ENCODE measurements around the gene PODXL2. TPM values are rescaled to one million over a fixed set of nuclear protein-coding genes. Genes with fewer than 3 reads are reported as not detected.
A peak's percentile ranks its signal among the peaks of the same experiment; 100 is the strongest.

Gene PODXL2
- total RNA-seq, 2 donors from 2014 or later, result 12.1 to 19.0 TPM

- TF ChIP-seq, protein P1, sequence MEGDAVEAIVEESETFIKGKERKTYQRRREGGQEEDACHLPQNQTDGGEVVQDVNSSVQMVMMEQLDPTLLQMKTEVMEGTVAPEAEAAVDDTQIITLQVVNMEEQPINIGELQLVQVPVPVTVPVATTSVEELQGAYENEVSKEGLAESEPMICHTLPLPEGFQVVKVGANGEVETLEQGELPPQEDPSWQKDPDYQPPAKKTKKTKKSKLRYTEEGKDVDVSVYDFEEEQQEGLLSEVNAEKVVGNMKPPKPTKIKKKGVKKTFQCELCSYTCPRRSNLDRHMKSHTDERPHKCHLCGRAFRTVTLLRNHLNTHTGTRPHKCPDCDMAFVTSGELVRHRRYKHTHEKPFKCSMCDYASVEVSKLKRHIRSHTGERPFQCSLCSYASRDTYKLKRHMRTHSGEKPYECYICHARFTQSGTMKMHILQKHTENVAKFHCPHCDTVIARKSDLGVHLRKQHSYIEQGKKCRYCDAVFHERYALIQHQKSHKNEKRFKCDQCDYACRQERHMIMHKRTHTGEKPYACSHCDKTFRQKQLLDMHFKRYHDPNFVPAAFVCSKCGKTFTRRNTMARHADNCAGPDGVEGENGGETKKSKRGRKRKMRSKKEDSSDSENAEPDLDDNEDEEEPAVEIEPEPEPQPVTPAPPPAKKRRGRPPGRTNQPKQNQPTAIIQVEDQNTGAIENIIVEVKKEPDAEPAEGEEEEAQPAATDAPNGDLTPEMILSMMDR (IDR thresholded peaks at IDR 0.05), result no peak
- Histone ChIP-seq H3K9me3 (no peaks in the 10 kb centered on the region), H3K27me3 (no peaks in the 10 kb centered on the region), H3K4me1 (peaks cover 4% of the 10 kb centered on the region), H3K36me3 (no peaks in the 10 kb centered on the region), H3K9ac (ENCODE audit: low read depth in 2 of 2, low read length in 2 of 2) (no peak overlapping the region), H3K27ac (no peak overlapping the region), H3K4me3 (no peak overlapping the region)
- intact Hi-C loops (cut with DNase I), result no loop called here
- no peak for DNase-seq
Measured at GRCh38 chr3:127668906-127669305, 39.9 kb downstream of the PODXL2 start.

DNA sequence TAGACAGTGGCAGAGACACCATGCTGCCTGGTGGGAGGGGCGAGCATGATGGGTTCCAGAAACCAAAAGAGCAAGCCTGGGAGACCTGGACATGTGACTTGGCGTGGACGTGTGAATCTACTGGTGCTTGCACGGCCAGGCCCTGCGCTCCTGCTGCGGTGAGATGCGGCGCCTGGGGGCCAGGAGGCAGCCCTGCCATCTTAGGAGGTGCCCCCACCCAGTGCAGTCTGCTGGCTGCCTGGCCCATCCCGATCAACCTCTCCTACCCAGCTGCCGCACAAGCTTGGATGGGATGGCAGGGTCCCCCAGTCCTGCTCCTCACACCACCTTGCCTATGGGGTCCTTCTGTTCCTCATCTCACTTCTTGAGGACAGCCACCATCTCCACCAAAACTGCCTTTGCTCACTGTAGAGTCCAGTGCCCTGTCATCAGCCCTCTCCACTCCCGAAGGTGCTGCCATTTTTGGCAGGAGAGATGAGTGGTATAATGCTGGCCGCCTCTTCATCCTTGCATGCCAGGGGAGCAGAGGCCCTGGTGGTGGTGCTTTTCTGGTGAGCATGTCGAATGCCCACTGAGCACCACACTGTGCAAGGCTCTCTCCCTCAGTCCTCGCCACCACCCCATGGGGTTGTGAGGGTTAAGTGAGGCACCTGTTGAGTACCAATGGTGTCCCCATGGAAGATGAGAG lies 40.7 kb downstream of the PODXL2 start:
- H3K9me3 ChIP-seq, result no peaks in the 10 kb centered on the region
- no peak overlapping the region for H3K4me3 ChIP-seq
- H3K27me3 ChIP-seq, result no peaks in the 10 kb centered on the region
- no peak for DNase-seq
- TF ChIP-seq, protein P1 (IDR thresholded peaks at IDR 0.05), result no peak
- intact Hi-C loops (cut with DNase I), result no loop called here
- H3K9ac ChIP-seq (ENCODE audit: low read depth in 2 of 2, low read length in 2 of 2), result no peak overlapping the region
- H3K27ac ChIP-seq, result no peak overlapping the region
- H3K36me3 ChIP-seq, result no peaks in the 10 kb centered on the region
- H3K4me1 ChIP-seq, result peaks cover 4% of the 10 kb centered on the region

DNA sequence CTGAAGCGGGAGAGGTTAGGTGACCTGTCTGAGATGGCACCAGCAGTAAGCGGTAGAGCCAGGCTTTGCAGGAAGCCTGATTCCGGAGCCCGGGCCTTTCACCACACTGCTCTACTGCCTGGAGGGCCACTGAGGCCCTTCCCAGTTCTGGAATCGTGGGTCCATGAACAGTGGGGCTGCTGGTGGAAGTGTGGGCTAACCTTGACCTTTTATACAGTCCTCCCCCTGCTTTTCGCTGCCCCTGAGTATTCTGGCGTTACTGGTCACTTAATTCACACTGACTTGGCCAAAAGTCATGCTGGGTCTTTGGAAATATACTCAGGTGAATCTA lies 41.2 kb downstream of the PODXL2 start:
- intact Hi-C loops (cut with DNase I), result no loop called here
- TF ChIP-seq, protein P1 (IDR thresholded peaks at IDR 0.05), result no peak
- H3K4me1 ChIP-seq, result peaks cover 4% of the 10 kb centered on the region
- no peak overlapping the region for H3K9ac ChIP-seq (ENCODE audit: low read depth in 2 of 2, low read length in 2 of 2)
- no peaks in the 10 kb centered on the region for H3K36me3 ChIP-seq
- no peak overlapping the region for H3K27ac ChIP-seq
- DNase-seq, result no peak
- no peaks in the 10 kb centered on the region for H3K9me3 ChIP-seq
- no peak overlapping the region for H3K4me3 ChIP-seq
- H3K27me3 ChIP-seq, result no peaks in the 10 kb centered on the region

- H3K27ac ChIP-seq, result no peak overlapping the region
- no peaks in the 10 kb centered on the region for H3K9me3 ChIP-seq
- H3K27me3 ChIP-seq, result no peaks in the 10 kb centered on the region
- intact Hi-C loops (cut with DNase I), result no loop called here
- H3K9ac ChIP-seq (ENCODE audit: low read depth in 2 of 2, low read length in 2 of 2), result no peak overlapping the region
- H3K4me1 ChIP-seq, result peaks cover 4% of the 10 kb centered on the region
- TF ChIP-seq, protein P1 (IDR thresholded peaks at IDR 0.05), result no peak
- peak; percentile 18 for DNase-seq
- H3K36me3 ChIP-seq, result no peaks in the 10 kb centered on the region
- no peak overlapping the region for H3K4me3 ChIP-seq
Measured at GRCh38 chr3:127670761-127671522, 42.0 kb downstream of the PODXL2 start.

DNA sequence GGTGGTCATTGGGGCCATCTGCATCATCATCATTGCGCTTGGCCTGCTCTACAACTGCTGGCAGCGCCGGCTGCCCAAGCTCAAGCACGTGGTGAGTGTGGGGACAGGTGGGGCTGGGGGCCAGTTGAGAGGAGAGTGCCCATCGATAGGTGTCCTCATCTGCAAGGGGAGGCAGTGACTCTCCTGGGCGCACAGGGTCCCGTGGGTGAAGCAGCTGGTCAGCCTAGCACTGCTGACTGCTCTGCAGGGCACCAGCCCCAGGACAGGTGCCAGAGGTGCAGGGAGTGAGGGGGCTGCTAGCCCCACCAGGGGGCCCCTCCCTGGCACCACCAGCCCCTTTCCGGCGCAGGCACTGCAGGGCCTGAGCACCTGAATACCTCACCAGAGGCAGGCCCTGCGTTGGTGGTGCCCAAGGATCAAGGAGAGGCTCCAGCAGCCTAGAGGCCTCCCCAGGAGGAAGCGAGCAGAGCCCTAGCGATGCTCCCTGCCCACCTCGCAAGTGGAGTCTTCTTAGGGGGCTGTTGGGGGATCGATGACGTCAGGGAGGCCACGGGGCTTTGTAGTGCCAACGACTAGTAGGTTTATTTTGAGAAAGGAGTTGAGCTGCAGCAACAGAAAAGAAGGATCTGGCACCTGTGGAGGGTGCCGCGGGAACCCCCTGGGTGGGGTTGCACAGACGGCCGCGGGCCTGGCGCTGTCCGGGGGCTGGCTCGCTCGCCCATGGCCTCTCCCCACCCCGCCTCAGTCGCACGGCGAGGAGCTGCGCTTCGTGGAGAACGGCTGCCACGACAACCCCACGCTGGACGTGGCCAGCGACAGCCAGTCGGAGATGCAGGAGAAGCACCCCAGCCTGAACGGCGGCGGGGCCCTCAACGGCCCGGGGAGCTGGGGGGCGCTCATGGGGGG lies 42.8 kb downstream of the PODXL2 start:
- Histone ChIP-seq H3K27me3 (no peaks in the 10 kb centered on the region), H3K36me3 (no peaks in the 10 kb centered on the region), H3K4me3 (peak overlapping the region; percentile 96), H3K27ac (peak overlapping the region; percentile 90), H3K9me3 (no peaks in the 10 kb centered on the region), H3K9ac (ENCODE audit: low read depth in 2 of 2, low read length in 2 of 2) (peak overlapping the region; percentile 84 to 97), H3K4me1 (peaks cover 4% of the 10 kb centered on the region)
- TF ChIP-seq, protein P1 (IDR thresholded peaks at IDR 0.05), result no peak
- intact Hi-C loops (cut with DNase I), result no loop called here
- peak; percentile 30 for DNase-seq
